Glutamatergic neuron (in vitro differentiated cells): ENCODE data around the gene GEMIN7. TPM values are rescaled to one million over a fixed set of nuclear protein-coding genes. Genes with fewer than 3 reads are reported as not detected.
"Not testable (repeated sequence)": the region's sequence is repeated elsewhere in the genome, so short reads cannot be mapped to it uniquely, and the experiment has no call there.

ENCODE experiments used
- DNase-seq: peaks from one replicate; pipeline ENCODE4 v3.0.0; 2022
- H3K27ac Mint-ChIP-seq: one replicate; pipeline ENCODE4 v1.8.0; 2020; ENCODE audit warnings: mild to moderate bottlenecking, mixed read lengths, inconsistent platforms; ENCODE audit not compliant: unreplicated experiment
- H3K27me3 Mint-ChIP-seq: one replicate; pipeline ENCODE4 v1.8.0; 2020; ENCODE audit warnings: mild to moderate bottlenecking, moderate library complexity, mixed read lengths, inconsistent platforms; ENCODE audit not compliant: unreplicated experiment
- H3K36me3 Mint-ChIP-seq: one replicate; pipeline ENCODE4 v1.8.0; 2020; ENCODE audit warnings: mild to moderate bottlenecking, mixed read lengths, inconsistent platforms; ENCODE audit not compliant: unreplicated experiment
- H3K4me1 Mint-ChIP-seq: one replicate; pipeline ENCODE4 v1.8.0; 2020; ENCODE audit warnings: mild to moderate bottlenecking, low read depth, mixed read lengths, inconsistent platforms; ENCODE audit not compliant: unreplicated experiment
- H3K4me3 Mint-ChIP-seq: one replicate; pipeline ENCODE4 v1.8.0; 2020; ENCODE audit warnings: mild to moderate bottlenecking, mixed read lengths, inconsistent platforms; ENCODE audit not compliant: unreplicated experiment
- H3K9me3 Mint-ChIP-seq: one replicate; pipeline ENCODE4 v1.8.0; 2020; ENCODE audit warnings: mild to moderate bottlenecking, moderate library complexity, mixed read lengths, inconsistent platforms; ENCODE audit not compliant: unreplicated experiment
- total RNA-seq: library from RNA; stranded (reverse); fragmentation: NEBNext Ultra II Directional; extraction: Animal tissue kit (Norgen Biotek cat#: 25700); gene quantifications from one replicate; pipeline ENCODE4 v1.2.1, GENCODE V29; 2021; ENCODE audit not compliant: unreplicated experiment
- TF ChIP-seq, protein P1 (sequence below): fragments of 200-600 bp; sonication (generic); IDR thresholded peaks from one replicate; pipeline ENCODE4 v1.5.0; 2021; ENCODE audit not compliant: partially characterized antibody, unreplicated experiment

Gene GEMIN7
- total RNA-seq, 1 donor from 2014 or later, result 49.1 TPM

DNA sequence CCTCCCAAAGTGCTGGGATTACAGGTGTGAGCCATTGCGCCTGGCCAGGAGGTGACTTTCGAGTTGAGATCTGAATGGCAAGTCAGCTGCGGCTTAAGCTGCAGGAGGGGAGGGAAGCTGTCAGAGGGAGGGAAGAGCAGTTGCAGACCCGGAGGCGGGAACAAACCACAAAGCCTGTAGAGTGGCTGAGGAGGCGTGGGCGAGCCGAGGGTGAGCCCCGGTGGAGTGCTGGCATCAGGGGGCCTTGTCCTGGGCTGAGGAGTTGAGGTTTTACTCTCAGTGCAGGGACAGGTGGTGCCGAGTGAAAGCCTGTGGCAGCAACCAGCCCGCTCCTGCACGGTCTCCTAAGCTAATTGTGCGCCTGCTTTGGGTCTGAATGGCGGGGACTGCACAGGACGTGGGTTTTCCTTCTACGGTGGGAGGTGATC lies 38.1 kb downstream of the GEMIN7 start:
- H3K36me3 Mint-ChIP-seq, result no peaks in the 10 kb centered on the region

DNA sequence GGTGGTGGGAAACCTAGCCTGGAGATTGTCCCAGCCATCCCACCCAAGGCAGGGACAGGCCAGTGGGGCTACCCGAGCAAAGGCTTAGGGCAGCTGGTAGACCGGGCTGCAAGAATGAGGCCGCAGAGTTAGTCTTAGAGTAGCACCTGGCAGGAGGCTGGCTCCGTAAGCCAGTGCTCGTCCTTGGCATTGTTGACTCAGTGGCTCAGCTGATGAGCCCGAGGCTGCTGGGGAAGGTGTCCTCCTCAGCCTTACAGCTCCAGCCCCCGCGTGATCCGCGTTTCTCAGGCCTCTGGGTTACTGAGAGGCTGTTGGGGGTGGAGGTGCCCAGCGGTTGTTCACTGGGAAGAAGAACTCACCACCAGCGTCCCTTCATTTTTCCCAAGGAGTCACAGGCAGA lies 38.6 kb downstream of the GEMIN7 start:
- no peak overlapping the region for H3K4me3 Mint-ChIP-seq
- peak overlapping the region; percentile 75 for H3K27ac Mint-ChIP-seq
- H3K27me3 Mint-ChIP-seq, result peaks cover 6% of the 10 kb centered on the region
- TF ChIP-seq, protein P1, sequence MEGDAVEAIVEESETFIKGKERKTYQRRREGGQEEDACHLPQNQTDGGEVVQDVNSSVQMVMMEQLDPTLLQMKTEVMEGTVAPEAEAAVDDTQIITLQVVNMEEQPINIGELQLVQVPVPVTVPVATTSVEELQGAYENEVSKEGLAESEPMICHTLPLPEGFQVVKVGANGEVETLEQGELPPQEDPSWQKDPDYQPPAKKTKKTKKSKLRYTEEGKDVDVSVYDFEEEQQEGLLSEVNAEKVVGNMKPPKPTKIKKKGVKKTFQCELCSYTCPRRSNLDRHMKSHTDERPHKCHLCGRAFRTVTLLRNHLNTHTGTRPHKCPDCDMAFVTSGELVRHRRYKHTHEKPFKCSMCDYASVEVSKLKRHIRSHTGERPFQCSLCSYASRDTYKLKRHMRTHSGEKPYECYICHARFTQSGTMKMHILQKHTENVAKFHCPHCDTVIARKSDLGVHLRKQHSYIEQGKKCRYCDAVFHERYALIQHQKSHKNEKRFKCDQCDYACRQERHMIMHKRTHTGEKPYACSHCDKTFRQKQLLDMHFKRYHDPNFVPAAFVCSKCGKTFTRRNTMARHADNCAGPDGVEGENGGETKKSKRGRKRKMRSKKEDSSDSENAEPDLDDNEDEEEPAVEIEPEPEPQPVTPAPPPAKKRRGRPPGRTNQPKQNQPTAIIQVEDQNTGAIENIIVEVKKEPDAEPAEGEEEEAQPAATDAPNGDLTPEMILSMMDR, result no peak
- H3K4me1 Mint-ChIP-seq, result peaks cover 52% of the 10 kb centered on the region
- peaks cover 10% of the 10 kb centered on the region for H3K9me3 Mint-ChIP-seq
- H3K36me3 Mint-ChIP-seq, result no peaks in the 10 kb centered on the region
- no peak for DNase-seq

More for the DNA sequence above, 38.1 kb downstream of the GEMIN7 start:
- H3K4me3 Mint-ChIP-seq, result no peak overlapping the region
- peaks cover 7% of the 10 kb centered on the region for H3K9me3 Mint-ChIP-seq
- TF ChIP-seq, protein P1, result no peak
- peaks cover 6% of the 10 kb centered on the region for H3K27me3 Mint-ChIP-seq
- peaks cover 49% of the 10 kb centered on the region for H3K4me1 Mint-ChIP-seq
- DNase-seq, result no peak
- H3K27ac Mint-ChIP-seq, result peak overlapping the region; percentile 85

DNA sequence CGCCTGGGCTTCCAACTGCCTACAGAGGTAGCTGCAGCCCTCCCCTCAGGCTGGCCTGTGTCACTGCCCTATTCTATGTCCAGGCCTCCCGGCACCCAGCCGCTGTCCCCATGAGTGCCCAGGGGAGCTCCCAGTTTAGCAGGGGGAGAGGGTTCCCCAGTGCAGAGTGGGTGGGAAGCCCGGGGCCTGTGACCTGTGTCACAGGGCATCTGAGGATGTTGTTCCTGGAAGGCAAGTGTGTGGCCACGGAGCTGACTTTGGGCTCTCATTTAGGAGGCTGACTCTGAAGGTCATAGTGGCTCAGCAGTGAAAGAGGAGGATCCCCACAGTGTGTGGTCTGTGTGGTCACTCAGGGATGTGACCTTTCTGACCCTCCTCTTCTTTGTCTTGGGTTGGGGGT lies 39.0 kb downstream of the GEMIN7 start:
- peak overlapping the region; percentile 75 for H3K27ac Mint-ChIP-seq
- no peak overlapping the region for H3K4me3 Mint-ChIP-seq
- TF ChIP-seq, protein P1, result no peak
- H3K4me1 Mint-ChIP-seq, result peaks cover 54% of the 10 kb centered on the region
- no peaks in the 10 kb centered on the region for H3K36me3 Mint-ChIP-seq
- H3K27me3 Mint-ChIP-seq, result peaks cover 6% of the 10 kb centered on the region
- DNase-seq, result no peak
- peaks cover 12% of the 10 kb centered on the region for H3K9me3 Mint-ChIP-seq

DNA sequence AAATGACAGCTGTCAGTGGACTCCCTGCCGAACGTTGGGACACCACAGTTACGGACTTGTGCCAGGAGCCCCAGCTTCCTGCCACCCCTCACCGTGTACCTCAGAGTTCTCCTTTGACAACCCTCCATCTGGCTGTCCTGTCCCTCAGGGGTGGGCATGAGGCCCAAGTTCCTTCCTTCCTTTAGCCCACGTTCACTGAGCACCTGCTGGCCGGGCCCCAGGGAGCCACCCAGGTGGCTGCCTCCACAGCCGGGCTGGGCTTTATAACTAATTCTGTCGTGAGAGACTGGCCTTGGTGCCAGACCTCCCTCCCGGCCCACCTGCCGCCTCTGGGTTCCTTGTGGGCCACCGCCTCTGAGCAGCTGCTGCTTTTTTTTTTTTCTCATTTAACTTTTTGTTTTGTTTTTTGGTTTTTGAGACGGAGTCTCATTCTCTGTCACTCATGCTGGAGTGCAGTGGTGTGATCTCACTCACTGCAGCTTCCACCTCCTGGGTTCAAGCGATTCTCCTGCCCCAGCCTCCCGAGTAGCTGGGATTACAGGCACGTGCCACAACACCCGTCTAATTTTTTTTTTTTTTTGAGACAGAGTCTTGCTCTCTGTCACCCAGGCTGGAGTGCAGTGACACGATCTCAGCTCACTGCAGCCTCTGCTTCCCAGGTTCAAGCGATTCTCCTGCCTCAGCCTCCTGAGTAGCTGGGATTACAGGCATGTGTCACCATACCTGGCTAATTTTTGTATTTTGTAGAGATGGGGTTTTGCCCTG lies 39.7 kb downstream of the GEMIN7 start:
- H3K36me3 Mint-ChIP-seq, DNase-seq, H3K27me3 Mint-ChIP-seq: not testable (repeated sequence)
- Mint-ChIP-seq H3K9me3 (peaks cover 12% of the 10 kb centered on the region), H3K4me3 (peak overlapping the region; percentile 52), H3K27ac (peak overlapping the region; percentile 75), H3K4me1 (peaks cover 54% of the 10 kb centered on the region)

DNA sequence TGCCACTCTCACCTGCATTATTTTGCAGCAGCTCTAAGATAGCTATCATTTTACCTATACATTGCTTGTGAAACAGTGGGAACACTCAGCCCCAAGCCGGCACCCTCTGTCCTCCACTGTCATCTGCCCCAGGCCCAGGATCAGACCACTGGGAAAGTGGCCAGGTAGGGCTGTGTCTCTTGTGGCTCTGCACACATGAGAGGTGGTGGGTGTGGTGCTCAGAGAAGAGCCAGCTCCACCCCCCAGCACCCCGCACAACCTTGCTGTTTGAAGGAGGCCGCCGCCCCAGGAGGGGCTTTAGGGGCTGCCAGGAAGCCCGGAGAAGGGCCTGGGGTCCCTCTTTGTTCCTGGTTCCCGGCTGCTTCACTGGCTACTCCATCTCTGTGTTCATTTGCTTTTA lies 40.5 kb downstream of the GEMIN7 start:
- H3K4me3 Mint-ChIP-seq, result no peak overlapping the region
- DNase-seq, result no peak
- H3K27ac Mint-ChIP-seq, result peak overlapping the region; percentile 28
- H3K4me1 Mint-ChIP-seq, result peaks cover 53% of the 10 kb centered on the region
- no peaks in the 10 kb centered on the region for H3K36me3 Mint-ChIP-seq
- TF ChIP-seq, protein P1, result no peak
- H3K27me3 Mint-ChIP-seq, result peaks cover 9% of the 10 kb centered on the region
- peaks cover 13% of the 10 kb centered on the region for H3K9me3 Mint-ChIP-seq
